ENCODE data around the gene A2M. TPM values are rescaled to one million over a fixed set of nuclear protein-coding genes. Genes with fewer than 3 reads are reported as not detected.

The A2M gene
- total and polyA plus RNA-seq, 2 experiments from 2014 or later, result 0.92 TPM; not detected in 1

GRCh38 chr12:9022592-9022991 is 93.1 kb downstream of the A2M start (continued):
- TF ChIP-seq, protein P1, sequence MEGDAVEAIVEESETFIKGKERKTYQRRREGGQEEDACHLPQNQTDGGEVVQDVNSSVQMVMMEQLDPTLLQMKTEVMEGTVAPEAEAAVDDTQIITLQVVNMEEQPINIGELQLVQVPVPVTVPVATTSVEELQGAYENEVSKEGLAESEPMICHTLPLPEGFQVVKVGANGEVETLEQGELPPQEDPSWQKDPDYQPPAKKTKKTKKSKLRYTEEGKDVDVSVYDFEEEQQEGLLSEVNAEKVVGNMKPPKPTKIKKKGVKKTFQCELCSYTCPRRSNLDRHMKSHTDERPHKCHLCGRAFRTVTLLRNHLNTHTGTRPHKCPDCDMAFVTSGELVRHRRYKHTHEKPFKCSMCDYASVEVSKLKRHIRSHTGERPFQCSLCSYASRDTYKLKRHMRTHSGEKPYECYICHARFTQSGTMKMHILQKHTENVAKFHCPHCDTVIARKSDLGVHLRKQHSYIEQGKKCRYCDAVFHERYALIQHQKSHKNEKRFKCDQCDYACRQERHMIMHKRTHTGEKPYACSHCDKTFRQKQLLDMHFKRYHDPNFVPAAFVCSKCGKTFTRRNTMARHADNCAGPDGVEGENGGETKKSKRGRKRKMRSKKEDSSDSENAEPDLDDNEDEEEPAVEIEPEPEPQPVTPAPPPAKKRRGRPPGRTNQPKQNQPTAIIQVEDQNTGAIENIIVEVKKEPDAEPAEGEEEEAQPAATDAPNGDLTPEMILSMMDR (conservative IDR thresholded peaks at IDR 0.05; ENCODE audit: low read depth in 2 of 2), result no peak
- TF ChIP-seq JUNB (IDR thresholded peaks at IDR 0.05; ENCODE audit: unreplicated experiment), result no peak
- TF ChIP-seq STAT1 (IDR thresholded peaks at IDR 0.05; ENCODE audit: unreplicated experiment), result no peak
- TF ChIP-seq ZNF114 (CRISPR knock-in tag; IDR thresholded peaks at IDR 0.05), result no peak
- no peak for TF ChIP-seq NANOG (IDR thresholded peaks at IDR 0.05; ENCODE audit: borderline replicate concordance)
- TF ChIP-seq ZNF331 (CRISPR knock-in tag; IDR thresholded peaks at IDR 0.05; ENCODE audit: low read depth), result no peak

Other genes with a start within 250 kb of the A2M start
- gene PHC1, start 201.4 kb downstream of the A2M start, total RNA-seq (2014; rRNA removed; shearing (Covaris generic)), result 1,003 and 1,069 TPM in 2 replicates
- gene PHC1, start 201.4 kb downstream of the A2M start, polyA plus RNA-seq (2016; fragmentation: Nextera tagmentation; extraction: Ambion mirVana), result 252 and 303 TPM in 2 replicates
- 66.8 and 103 TPM in 2 replicates for gene M6PR, start 166.3 kb downstream of the A2M start, total RNA-seq (2014; rRNA removed; shearing (Covaris generic))
- gene M6PR, start 166.3 kb downstream of the A2M start, polyA plus RNA-seq (2016; fragmentation: Nextera tagmentation; extraction: Ambion mirVana), result 147 and 159 TPM in 2 replicates
- gene KLRG1, start 126.4 kb downstream of the A2M start, total RNA-seq (2014; rRNA removed; shearing (Covaris generic)), result 5.1 and 8.0 TPM in 2 replicates
- gene KLRG1, start 126.4 kb downstream of the A2M start, polyA plus RNA-seq (2016; fragmentation: Nextera tagmentation; extraction: Ambion mirVana), result 6.0 and 7.9 TPM in 2 replicates
- gene PZP, start 92.5 kb upstream of the A2M start, total RNA-seq (2014; rRNA removed; shearing (Covaris generic)), result 0.43 TPM in 1 of 2 replicates, not detected in the other
- 0.33 and 0.92 TPM in 2 replicates for gene PZP, start 92.5 kb upstream of the A2M start, polyA plus RNA-seq (2016; fragmentation: Nextera tagmentation; extraction: Ambion mirVana)

Measured in GM23338 (cell line).